ENCODE measurements around the gene GRIN3B.
A peak's percentile ranks its signal among the peaks of the same experiment; 100 is the strongest.

The GRIN3B gene

GRCh38 chr19:1009041-1009980, 9.1 kb downstream of the GRIN3B start:
- no peak for DNase-seq

GRCh38 chr19:1009981-1010538, 9.8 kb downstream of the GRIN3B start:
- DNase-seq: no peak

GRCh38 chr19:1010586-1011510, 10.6 kb downstream of the GRIN3B start:
- DNase-seq: no peak

- DNase-seq: no peak
Measured at GRCh38 chr19:1011831-1012333, 11.7 kb downstream of the GRIN3B start.

- no peak for DNase-seq
Measured at GRCh38 chr19:1012334-1012733, 12.1 kb downstream of the GRIN3B start.

GRCh38 chr19:1013218-1013617, 13.0 kb downstream of the GRIN3B start:
- no peak for DNase-seq

GRCh38 chr19:1014161-1015060, 14.2 kb downstream of the GRIN3B start:
- DNase-seq: no peak

GRCh38 chr19:1015061-1015781, 15.0 kb downstream of the GRIN3B start:
- DNase-seq: no peak

- peak; percentile 15 for DNase-seq
Measured at GRCh38 chr19:1015782-1016646, 15.8 kb downstream of the GRIN3B start.

- DNase-seq: no peak
Measured at GRCh38 chr19:1016647-1017114, 16.5 kb downstream of the GRIN3B start.

GRCh38 chr19:1017115-1017905, 17.1 kb downstream of the GRIN3B start:
- peak; percentile 81 for DNase-seq

- DNase-seq: no peak
Measured at GRCh38 chr19:1017906-1018305, 17.7 kb downstream of the GRIN3B start.

GRCh38 chr19:1018393-1018792, 18.2 kb downstream of the GRIN3B start:
- peak; percentile 35 for DNase-seq

- DNase-seq: peak; percentile 50
Measured at GRCh38 chr19:1018932-1019615, 18.9 kb downstream of the GRIN3B start.

GRCh38 chr19:1019616-1019961, 19.4 kb downstream of the GRIN3B start:
- DNase-seq: no peak

- peak; percentile 47 for DNase-seq
Measured at GRCh38 chr19:1019980-1020867, 20.0 kb downstream of the GRIN3B start.

- peak; percentile 99 for DNase-seq
Measured at GRCh38 chr19:1020868-1021425, 20.7 kb downstream of the GRIN3B start, which contains the start of gene TMEM259. Gene TMEM259 (minus strand): TSS chr19:1021123. CDS start chr19:1020996, 127 bp downstream.

Measured in 8988T (cell line).